Measurements from ENCODE around the gene LRRFIP1.
A peak's percentile ranks its signal among the peaks of the same experiment; 100 is the strongest.

Gene LRRFIP1

DNA sequence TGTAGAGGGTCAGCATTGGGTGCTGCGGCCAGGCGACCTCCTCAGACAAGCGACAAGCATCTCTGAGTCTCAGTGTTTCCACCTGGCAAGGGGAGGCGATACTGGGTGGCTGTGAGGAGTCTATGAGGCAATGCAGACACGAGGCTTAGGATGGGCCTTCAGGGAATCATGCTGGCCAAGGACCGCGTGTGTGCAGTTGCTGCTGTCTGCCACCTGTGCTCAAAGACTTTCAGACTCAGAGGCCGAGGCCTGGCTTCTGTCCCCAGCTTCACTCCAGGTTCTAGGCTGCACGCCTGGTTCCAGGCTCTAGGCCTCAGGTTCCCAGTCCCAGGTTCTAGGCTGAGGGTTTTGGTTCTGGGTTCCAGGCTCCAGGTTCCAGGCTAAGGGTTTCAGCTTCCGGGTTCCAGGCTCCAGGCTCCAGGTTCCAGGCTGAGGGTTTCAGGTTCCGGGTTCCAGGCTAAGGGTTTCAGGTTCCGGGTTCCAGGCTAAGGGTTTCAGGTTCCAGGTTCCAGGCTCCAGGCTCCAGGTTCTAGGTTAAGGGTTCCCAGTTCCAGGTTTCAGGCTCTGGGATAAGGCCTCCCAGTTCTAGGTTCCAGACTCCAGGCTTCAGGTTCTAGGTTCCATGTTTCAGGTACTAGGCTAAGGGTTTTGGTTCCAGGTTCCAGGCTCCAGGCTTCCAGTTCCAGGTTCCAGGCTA lies 14.8 kb downstream of the LRRFIP1 start:
- no peak for DNase-seq

DNA sequence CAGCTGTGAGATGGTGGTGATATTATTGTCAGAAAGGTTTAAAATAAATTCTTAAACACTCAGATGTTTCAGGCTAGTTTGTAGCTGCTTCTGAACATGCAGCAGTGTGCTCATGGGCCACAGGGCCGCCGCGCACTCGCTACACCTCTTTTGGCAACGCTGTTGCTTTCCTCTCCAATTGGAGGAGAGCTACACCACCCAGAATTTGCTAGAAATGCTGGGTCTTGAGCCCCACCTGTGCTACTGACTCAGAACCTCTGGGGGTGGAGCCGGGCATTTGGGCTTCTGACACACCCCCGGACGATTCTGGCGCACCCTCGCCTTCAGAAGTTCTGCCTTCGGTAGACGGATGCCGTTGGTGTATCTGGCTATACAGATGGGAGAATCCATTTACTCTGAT lies 15.7 kb downstream of the LRRFIP1 start:
- no peak for DNase-seq

DNA sequence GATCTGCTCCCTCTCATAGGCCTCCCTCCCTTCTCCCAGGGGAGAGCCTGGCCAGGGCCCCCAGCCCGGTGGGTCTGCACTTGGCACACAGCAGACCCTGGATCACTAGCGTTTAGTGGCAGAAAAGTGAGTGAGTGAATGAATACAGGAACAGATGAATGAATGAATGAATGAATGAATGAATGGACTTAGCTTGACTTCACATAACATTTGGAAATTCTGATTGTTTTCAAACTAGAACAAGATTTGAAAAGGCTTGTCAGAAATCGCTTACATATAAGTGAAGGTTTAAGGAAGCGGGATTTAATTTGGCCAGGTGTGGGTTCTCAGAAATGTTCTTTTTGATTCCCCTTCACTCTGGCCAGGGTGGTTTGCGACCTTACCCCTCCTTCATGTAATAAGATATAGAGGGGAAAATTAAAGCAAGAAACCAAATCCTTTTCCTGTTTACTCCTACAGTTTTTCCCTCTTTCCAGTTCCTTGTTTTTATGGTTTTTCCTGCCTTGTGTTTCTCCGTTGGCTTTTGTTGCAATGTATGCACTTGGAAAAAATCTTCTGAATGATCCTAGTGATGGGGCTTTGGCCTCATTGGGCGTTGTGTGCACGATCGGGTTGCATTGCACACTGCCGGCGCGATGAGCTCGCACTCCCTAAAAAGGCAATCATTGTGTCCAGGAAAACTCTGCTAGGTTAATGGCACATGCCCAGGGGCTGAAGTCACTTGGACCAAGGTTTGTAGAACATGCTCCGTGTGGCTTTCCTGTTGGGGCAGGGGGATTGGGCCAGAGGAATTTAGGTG lies 16.4 kb downstream of the LRRFIP1 start:
- DNase-seq: no peak

DNA sequence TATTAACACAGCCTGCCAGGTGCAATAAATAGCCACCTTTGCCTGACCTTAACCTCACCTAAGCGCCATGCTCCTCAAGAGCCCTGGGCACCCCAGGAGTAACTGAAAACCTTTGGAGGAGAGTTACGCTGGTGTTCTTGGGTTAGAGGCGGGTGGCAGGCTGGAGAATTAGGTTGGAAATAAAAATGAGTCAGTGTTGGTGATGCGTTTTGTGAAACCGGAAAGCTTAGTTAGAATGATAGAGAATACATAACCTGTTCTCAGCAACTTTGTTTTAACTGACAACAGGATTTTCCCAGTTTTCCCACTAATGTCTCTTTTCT lies 17.0 kb downstream of the LRRFIP1 start:
- DNase-seq: no peak

DNA sequence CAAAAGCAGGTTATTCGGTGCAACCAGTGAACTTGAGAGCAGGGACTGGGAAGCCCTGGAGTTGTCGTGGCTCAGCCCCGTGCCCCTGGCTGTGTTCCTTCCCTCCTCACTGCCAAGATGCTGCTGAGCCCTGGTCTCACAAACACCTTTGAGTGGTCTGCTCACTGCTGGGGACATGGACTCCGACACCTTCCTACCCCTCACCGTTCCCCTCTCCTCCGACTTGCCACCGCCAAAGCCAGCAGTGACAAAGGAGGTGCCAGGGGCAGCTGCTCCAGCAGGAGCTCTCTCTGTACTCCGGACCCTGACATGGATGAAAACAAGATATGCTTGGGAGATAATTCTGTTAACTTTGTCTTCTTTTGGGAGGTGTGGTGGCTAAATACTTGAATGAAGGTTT lies 17.9 kb downstream of the LRRFIP1 start:
- no peak for DNase-seq

DNA sequence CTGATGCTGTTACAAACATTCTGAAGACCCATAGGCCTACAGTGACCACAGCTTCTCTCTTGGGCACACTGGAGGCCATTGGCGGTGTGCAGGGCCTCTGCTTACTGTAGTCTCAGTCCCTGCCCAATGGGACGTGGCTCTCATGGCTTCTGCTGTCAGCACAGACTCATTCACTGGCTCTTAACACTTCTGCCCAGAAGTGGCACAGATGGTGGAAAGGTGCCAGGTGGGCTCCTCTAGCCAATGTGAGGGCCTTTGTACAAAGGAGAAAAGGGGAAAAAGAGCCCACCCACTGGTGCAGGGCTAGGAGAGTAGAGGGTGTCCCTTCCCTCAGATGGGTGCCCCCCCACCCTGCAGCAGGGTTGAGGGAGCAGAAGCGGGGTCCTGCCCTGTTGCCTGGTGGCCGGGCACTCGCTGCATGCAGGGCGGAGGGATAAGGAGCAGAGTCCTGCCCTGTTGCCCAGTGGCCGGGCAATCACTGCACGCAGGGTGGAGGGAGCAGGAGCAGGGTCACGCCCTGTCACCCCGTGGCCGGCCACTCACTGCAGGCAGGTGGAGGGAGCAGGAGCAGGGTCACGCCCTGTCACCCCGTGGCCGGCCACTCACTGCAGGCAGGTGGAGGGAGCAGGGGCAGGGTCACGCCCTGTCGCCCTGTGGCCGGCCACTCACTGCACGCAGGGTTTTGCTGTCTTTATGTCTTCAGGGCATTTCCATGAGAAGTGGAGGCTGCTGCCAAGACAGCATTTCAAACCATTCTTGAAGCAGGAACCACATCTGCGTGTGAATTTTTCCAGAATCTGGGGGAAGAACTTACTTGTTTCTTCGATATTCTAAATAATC lies 20.0 kb downstream of the LRRFIP1 start:
- no peak for DNase-seq

DNA sequence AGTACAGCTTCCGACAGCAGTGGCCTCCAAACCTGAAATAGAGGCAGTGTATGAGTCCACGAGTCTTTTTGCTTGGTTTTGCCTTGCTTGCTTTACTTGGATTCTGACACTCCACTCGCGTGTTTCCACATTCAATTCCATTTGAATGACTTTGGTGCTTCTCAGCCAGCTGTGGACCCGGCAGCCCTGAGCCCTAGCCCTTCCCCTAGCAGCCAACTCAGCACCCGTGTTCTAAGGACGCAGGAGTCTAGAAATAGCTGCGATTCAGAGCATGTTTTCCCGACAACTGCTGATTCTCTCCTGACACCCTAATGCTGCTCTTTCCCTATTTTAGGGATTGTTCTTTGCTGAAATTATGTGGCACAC lies 20.6 kb downstream of the LRRFIP1 start:
- DNase-seq: no peak

DNA sequence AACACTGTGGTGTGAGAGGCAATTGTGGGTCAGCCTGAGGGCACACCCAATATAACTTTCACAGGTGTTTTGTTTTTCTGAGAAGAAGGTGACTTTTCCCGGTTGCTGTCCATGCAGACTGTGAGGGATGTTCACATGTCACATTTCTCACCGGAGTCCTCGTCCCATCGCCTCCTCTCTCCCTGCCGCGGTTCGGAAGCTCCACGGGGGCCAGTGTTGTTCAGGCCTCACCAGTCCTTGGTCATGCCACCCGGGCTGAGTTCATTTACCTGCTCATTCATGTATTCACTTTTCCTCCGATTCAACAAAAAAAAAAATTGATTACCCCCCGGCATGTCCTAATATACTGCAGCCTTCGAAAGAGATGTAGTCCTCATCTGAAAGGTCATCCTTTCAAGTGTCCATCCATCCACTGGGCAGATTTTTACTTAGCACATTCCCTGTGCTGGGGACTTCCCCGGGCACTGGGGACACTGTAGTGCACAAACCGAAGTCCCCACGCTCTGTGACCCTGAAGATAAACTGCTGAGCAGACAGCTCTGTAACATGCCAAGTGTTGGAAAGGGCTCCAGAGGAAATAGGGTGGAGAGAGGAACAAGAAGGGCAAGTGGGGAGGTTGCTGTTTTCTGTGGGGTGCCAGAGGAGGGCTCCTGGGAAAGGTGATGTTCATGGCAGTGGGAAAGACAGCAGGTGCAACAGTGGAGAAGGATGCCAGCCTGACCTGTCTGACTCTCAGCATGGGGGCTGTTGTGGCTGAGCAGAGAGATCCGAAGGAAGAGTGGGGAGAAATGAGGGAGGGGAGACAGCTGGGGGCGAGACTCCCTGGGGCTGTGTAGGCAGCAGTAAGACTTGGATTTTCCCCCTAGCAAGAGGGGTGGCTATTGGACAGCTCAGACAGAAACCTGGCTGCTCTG lies 22.4 kb downstream of the LRRFIP1 start:
- no peak for DNase-seq

DNA sequence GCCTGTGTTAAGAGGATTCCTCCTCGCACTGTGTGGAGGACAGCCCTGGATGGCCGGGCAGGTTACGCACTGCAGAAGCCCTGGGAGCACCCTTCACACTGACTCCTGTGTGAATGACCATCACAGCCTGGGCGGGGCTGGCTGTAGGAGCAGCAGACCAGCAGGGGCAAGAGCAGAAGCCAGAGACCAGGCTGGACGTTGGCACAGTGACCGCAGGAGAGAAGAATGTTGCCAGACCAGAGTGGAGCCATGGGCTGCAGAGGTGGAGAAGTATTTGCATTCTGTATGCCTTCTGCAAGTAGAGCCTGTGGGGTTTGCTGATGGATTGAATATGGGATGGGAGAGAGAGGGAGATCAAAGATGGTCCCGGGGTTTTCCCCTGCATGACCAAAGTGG lies 23.1 kb downstream of the LRRFIP1 start:
- no peak for DNase-seq

DNA sequence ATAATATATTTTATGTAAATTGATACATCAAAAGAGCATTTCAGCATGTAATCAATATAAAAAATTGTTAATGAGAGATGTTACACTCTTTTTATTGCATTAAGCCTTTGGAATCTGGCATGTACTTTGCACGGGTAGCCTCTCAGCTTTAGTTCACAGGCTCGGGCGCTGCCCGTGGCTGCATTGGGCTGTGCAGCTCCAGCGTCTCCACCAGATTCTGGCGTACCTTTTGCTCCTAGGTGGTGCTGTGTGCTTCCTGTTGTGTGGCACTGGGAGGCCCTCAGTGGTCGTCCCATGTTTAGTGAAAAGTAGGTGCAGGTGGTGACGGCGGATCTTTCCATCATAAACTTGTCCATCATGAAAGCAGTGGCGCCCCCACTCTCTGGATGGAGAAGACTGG lies 24.4 kb downstream of the LRRFIP1 start:
- no peak for DNase-seq

DNA sequence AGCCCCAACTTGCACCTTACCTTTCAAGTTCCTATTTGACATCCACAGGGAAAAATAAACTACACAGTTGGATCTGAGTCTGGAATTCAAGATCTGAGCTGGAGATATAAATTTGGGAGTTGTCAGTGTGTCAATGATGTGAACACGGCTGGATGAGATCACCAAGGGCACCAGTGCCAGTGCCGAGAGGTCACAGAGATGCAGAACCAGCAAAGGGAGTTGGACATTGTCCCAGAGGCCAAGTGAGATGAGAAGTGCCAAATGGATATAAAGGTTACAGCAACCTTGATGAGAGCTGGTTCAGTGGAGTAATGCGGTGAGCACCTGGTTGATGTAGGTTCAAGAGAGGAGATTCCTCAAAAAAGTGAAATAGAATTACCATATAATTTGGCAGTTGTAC lies 24.8 kb downstream of the LRRFIP1 start:
- DNase-seq: no peak

DNA sequence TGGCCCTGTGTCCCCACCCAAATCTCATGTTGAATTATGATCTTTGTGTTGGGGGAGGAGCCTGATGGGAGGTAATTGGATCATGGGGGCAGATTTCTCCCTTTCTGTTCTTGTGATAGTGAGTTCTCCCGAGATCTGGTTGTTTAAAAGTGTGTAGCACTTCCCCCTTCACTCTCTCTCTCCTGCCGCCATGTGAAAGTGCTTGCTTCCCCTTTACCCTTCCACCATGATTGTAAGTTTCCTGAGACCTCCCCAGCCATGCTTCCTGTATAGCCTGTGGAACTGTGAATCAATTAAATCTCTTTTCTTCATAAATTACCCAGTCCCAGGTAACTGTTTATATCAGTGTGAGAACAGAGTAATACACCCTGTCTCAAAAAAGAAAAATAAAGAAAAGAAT lies 25.5 kb downstream of the LRRFIP1 start:
- DNase-seq: no peak

DNA sequence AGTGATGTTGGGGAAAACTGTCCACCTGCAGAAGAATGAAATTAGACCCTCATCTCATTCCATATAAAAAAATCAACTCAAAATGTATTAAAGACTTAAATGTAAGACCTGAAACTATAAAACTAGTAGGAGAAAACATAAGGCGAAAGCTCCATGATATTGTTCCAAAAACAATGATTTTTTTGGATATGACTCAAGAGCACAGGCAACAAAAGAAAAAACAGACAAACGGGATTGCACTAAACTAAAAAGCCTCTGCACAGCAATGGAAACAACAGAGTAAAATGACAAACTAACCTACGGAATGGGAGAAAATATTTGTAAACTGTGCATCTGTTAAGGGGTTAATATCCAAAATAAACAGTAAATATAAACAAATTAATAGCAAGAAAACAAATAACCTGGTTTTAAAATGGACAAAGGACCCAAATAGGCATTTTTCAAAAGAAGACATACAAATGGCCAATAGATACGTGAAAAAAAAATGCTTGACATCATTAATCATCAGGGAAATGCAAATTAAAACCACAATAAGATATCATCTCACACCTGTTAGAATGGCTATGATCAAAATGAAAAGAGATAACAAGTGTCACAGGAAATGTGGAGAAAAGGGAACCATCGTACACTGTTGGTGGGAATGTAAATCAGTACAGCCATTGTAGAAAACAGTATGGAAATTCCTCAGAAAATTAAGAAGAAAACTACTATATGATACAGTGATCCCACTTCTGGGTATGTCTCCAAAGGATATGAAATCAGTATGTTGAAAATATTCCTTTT lies 26.6 kb downstream of the LRRFIP1 start:
- DNase-seq: no peak

DNA sequence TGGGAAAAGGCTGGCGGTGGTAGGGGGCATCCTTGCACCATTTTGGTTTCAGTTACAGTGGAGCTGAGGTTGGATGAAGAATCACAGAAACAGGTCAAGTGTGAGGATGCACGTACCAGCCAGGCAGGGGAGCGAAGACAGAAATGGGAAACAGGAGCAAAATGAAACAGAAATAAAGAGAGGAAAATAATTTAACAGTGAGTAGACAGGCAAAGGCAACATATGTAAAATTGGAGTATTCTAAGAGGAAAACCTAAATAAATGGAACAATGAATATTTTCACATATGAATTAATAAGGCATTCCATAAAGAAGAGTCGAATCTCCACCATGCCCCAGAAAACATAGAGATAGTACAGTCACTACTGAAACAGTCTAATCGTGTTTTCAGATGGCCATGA lies 29.7 kb downstream of the LRRFIP1 start:
- no peak for DNase-seq

DNA sequence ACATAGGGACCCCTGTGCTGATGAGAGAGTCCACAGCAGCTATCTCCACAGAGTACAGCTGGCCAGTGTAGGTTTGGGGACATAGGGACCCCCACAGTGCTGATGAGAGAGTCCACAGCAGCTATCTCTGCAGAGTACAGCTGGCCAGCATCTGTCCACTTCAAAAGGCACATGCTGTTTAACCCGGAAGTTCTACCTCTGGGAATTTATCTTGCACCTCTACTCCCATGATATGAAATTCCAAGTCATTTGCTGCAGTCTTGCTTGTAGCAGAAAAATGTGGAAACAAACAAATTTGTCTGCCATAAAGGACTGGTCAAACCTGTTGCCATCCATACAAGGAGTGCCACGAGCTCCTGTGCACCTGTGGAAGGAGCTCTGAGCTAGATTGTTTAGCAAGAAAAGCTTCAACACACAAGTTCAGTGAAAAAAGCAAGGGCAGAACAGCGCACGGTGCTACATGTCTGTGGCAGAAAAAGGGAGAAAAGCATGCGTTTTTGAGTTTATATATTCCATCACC lies 33.1 kb downstream of the LRRFIP1 start:
- DNase-seq: no peak

DNA sequence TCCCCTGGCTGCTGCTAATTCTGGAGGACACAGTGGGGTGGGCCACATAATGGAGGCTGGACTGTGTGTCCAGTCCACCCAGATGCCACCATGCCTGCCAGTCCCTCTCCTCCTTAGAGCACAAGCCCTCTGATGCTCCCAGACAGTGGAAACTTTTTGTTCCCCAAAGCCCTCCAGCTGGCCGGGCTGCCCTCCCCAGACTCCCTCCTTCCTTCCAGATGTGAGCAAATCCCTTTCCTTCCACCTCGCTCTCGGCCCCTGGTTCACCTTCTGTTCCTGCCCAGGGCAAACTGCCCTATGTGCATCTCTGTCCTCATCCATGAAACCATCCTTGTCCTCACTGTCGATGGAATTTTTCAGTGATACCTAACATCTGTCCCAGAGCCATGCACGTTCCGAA lies 33.9 kb downstream of the LRRFIP1 start:
- DNase-seq: no peak

DNA sequence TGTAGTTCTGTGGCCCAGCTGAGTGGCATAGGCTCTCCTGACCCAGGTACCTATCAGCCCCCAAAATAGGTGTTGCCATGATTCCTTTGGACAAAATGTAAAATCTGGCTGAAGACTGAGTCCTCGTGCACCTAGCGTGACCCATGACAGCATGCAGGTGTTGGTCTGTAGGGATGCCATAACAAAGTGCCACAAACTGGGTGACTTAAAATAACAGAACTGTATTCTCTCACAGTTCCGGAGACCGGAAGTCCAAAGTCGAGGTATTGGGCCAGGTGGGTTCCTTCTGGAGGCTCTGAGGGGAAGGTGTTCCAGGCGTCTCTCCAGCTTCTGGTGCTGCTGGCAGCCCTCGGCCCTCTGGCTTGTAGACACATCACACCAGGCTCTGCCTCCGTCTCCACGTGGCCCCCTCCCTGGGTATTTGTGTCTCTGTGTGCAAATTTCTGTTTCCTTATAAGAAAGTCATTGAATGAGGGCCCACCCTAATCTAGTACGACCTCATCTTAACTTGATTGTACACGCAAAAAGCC lies 34.5 kb downstream of the LRRFIP1 start:
- DNase-seq: no peak

DNA sequence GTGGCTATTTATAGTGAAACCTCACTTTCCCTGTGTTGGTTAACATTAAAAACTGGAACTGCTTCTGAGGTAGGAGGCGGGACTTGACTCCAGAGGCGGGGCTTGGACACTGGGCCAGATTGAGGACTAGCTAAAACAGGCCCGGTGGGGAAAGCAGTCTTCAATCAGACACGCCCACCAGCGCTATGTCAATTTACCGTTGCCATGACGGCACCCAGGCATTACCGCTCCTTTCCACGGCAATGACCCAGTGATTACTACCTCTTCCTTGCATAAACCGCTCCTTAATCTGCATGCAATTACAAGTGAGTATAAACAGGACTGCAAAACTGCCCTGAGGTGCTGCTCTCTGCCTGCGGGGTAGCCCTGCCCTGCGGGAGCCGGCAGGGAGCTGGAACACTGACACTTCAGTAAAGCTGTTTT lies 35.3 kb downstream of the LRRFIP1 start:
- peak; percentile 91 for DNase-seq

DNA sequence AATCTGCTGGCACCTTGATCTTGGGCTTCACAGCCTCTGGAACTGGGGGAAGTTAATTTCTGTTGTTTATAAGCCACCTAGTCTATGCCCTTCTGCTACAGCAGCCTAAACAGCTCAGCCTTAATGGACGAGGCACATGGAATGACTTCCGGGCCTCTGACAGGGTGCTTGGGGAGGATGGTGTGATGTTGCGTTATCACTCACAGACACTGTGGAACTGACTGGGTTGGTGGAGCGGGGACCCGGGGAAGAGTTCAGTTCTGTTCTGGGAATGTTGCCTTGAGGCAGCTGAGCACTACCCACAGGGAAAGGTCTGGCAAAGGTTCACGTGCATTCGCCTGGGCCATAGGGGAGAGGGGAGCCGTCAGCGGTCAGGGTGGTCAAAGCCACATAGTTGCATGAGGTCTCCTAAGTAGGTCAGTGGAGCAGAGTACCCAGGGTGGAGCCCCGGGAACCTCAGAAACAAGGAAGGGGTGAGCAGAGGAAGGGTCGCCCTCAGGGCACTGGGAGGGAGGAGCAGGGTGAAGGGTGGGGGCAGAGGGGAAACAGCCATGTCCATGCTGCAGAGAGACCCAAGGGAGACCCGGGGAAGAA lies 36.2 kb downstream of the LRRFIP1 start:
- DNase-seq: no peak

DNA sequence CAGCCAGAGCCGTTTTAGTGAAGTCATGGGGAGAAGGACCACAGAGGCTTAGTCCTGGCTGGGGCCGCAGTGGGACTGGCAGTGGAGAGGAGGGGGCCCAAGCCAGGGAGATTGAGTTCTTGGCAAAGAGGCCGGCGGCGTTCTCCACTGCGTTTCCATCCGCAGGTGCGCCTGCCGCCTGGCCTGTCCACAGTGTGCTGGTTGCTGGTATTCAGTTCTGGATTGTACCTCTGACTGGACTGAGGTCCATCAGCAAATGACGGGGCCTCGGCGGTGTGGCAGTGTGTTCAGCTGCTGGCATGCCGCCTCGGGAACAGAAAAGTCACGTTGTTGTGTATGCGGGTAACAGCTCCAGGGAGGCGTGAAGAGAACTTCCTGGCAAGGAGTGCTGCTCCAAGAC lies 36.8 kb downstream of the LRRFIP1 start:
- DNase-seq: no peak

DNA sequence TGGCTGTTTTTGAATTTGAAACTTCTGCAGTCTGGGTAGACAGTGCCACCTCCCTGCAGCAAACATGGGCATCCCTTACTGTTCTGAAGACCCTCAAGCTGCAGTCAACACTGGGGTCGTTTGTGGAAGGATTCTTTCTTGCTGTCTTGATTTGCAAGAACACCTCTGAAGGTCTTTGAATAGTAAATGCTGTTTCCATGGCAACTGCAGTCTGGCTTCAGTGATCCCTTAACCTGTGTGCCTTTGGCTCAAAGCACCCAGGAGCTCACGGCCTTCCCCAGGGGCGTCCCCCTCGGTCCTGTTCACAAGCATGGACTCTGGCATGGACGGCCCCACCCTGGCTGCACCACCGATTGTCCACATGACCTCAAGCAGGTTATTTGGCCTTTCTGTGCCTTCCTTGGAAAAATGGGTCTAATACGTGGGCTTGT lies 38.3 kb downstream of the LRRFIP1 start:
- DNase-seq: no peak

All from COR-L47 (cell line).